HepG2 (cell line): ENCODE measurements around the gene POLR1D. TPM values are rescaled to one million over a fixed set of nuclear protein-coding genes. Genes with fewer than 3 reads are reported as not detected.

Experiments
- ARID5B ChIP-seq: IDR thresholded peaks from 2 replicates; pipeline ENCODE4 v1.4.0; 2020; ENCODE audit warnings: mild to moderate bottlenecking, missing genetic modification reagents
- CREB1 ChIP-seq, 2 experiments: fragments of 450-650 bp in 1 of 2; IDR thresholded peaks; 2 replicates each; pipeline ENCODE4 v1.6.1; 2016 to 2017; ENCODE audit warnings: control low read depth in 1 of 2, mild to moderate bottlenecking in 1 of 2, missing compliant biosample characterization in 1 of 2, missing genetic modification characterization in 1 of 2
- CREM ChIP-seq, 2 experiments: sonication (generic) in 1 of 2; formaldehyde crosslinking in 1 of 2; IDR thresholded peaks; 2 replicates each; pipeline versions ENCODE4 v1.4.0 to v1.6.1; 2016 to 2020; ENCODE audit warnings: antibody characterized with exemption in 1 of 2, mild to moderate bottlenecking in 1 of 2, missing genetic modification reagents in 1 of 2
- EZH2 ChIP-seq: conservative IDR thresholded peaks from 2 replicates; pipeline ENCODE4 v1.6.1; 2012; ENCODE audit warnings: mild to moderate bottlenecking, low read depth, low read length, moderate library complexity
- FOSL1 ChIP-seq: sonication (generic); formaldehyde crosslinking; IDR thresholded peaks from 2 replicates; pipeline ENCODE4 v1.9.0; 2021; ENCODE audit warnings: missing genetic modification reagents, borderline replicate concordance
- HMG20A ChIP-seq: IDR thresholded peaks from 2 replicates; pipeline ENCODE4 v1.6.1; 2016; ENCODE audit warnings: borderline replicate concordance
- MAFF ChIP-seq: IDR thresholded peaks from 2 replicates; pipeline ENCODE4 v1.6.1; 2011; ENCODE audit warnings: low read depth, low read length, improper control_type of control experiment
- POGZ ChIP-seq: sonication (generic); formaldehyde crosslinking; IDR thresholded peaks from 2 replicates; pipeline ENCODE4 v1.4.0; 2020; ENCODE audit warnings: mild to moderate bottlenecking, missing genetic modification reagents
- REXO4 ChIP-seq: sonication (generic); formaldehyde crosslinking; IDR thresholded peaks from 2 replicates; pipeline ENCODE4 v1.8.0; 2022; ENCODE audit warnings: missing genetic modification reagents, mild to moderate bottlenecking, borderline replicate concordance
- SP140L ChIP-seq: sonication (generic); formaldehyde crosslinking; IDR thresholded peaks from 2 replicates; pipeline ENCODE4 v1.4.0; 2020; ENCODE audit warnings: missing genetic modification reagents, borderline replicate concordance
- TBL1XR1 ChIP-seq: fragments of 150-350 bp; IDR thresholded peaks from 2 replicates; pipeline ENCODE4 v1.6.1; 2014; ENCODE audit warnings: borderline replicate concordance, low read length; ENCODE audit not compliant: partially characterized antibody
- polyA plus RNA-seq, 8 experiments: library from polyadenylated mRNA; depleted of rRNA in 3 of 8; stranded (reverse) in 7 of 8; unstranded in 1 of 8; fragments of >200 nt; fragmentation: Illumina TruSeq in 4 of 8; extraction: Trizol in 4 of 8; gene quantifications; 2 replicates each; pipeline versions ENCODE4 v1.2.1 to v1.2.3, GENCODE V29; 2011 to 2016; ENCODE audit warnings: low read depth in 4 of 8, missing spikeins in 1 of 8, mixed read lengths in 1 of 8; ENCODE audit not compliant: insufficient read depth in 1 of 8
- total RNA-seq, 5 experiments: library from RNA; depleted of rRNA; stranded (reverse); fragments of >200 nt; fragmentation: Illumina TruSeq; extraction: Trizol; gene quantifications; 2 replicates each; pipeline ENCODE4 v1.2.3, GENCODE V29; 2016; ENCODE audit warnings: low read depth in 1 of 5
- TF ChIP-seq, protein P1 (sequence below): sonication (generic); formaldehyde crosslinking; conservative IDR thresholded peaks from 2 replicates; pipeline ENCODE4 v1.4.0; 2020; ENCODE audit warnings: missing genetic modification reagents

Gene POLR1D
- total and polyA plus RNA-seq, 2 of the 13 experiments (the other 11 are each of a cell fraction or from before 2014, with no cell fraction given): 183 to 490 TPM

GRCh38 chr13:27607125-27607524, 14.6 kb upstream of the POLR1D start (continued):
- peak; percentile 53 for TF ChIP-seq ARID5B
- TF ChIP-seq CREB1 (IDR thresholded peaks at IDR 0.05): 0 out of 2 replicates have a peak, but pooled peaks have one; percentile 42
- peak; percentile 51 for TF ChIP-seq CREB1 (CRISPR knock-in tag; IDR thresholded peaks at IDR 0.05)
- TF ChIP-seq HMG20A (CRISPR knock-in tag): peak; percentile 27; the same call in 1 of the 2 replicates
- TF ChIP-seq FOSL1 (CRISPR knock-in tag): peak; percentile 52; the same call in 1 of the 2 replicates
- 0 out of 2 replicates have a peak, but pooled peaks have one; percentile 7 for TF ChIP-seq MAFF
- no peak for TF ChIP-seq SP140L (CRISPR knock-in tag)
- TF ChIP-seq, protein P1, sequence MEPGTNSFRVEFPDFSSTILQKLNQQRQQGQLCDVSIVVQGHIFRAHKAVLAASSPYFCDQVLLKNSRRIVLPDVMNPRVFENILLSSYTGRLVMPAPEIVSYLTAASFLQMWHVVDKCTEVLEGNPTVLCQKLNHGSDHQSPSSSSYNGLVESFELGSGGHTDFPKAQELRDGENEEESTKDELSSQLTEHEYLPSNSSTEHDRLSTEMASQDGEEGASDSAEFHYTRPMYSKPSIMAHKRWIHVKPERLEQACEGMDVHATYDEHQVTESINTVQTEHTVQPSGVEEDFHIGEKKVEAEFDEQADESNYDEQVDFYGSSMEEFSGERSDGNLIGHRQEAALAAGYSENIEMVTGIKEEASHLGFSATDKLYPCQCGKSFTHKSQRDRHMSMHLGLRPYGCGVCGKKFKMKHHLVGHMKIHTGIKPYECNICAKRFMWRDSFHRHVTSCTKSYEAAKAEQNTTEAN (CRISPR knock-in tag): peak; percentile 75
- peak; percentile 26; the same call in 1 of the 2 replicates for TF ChIP-seq CREM (IDR thresholded peaks at IDR 0.05)
- no peak for TF ChIP-seq CREM (CRISPR knock-in tag; IDR thresholded peaks at IDR 0.05)
- TF ChIP-seq REXO4 (CRISPR knock-in tag): no peak
- no peak for TF ChIP-seq TBL1XR1
- TF ChIP-seq POGZ: 0 out of 2 replicates have a peak, but pooled peaks have one; percentile 20
- TF ChIP-seq EZH2: no peak
- TF ChIP-seq, all 625 proteins: peak for 13
